GM12872 (cell line): Measurements from ENCODE around the gene IFI6.

Source experiments
- TF ChIP-seq, protein P1 (sequence below): IDR thresholded peaks from 3 replicates; pipeline ENCODE4 v1.5.1; 2011; ENCODE audit warnings: low read depth, mild to moderate bottlenecking, low read length, moderate library complexity; ENCODE audit not compliant: insufficient read depth

IFI6 gene

DNA sequence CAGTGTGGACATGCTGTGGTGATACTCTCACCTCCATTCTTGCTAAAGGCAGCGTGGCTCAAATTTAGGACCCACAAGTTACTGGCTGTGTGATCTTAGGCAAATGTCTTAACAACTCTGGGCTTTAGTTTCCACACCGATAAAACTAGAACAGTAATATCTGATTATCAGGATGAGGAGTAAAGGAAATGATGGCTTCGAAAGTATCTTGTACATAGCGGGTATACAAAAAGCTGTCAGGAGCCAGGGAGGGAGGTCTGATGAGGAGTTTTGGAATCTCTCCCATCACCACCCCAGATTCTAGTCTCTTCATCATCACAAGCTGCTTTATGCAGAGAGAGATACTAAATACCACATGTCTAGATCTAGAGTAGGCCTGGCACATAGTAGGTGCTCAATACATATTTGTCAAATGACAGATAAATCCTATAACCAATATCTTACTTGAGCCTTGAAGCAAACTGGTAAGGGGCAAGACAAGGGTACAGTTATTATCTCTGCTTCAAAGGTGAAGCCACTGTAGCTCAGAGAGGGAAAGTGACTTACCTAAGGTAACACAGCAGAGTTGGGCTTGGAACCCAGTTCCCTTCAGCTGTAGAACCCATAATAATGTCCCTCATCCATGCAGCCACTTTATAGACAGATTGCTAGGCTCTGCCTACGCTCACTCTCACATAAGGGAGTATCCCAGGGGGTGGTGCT is 27.5 kb downstream of the IFI6 start:
- TF ChIP-seq, protein P1, sequence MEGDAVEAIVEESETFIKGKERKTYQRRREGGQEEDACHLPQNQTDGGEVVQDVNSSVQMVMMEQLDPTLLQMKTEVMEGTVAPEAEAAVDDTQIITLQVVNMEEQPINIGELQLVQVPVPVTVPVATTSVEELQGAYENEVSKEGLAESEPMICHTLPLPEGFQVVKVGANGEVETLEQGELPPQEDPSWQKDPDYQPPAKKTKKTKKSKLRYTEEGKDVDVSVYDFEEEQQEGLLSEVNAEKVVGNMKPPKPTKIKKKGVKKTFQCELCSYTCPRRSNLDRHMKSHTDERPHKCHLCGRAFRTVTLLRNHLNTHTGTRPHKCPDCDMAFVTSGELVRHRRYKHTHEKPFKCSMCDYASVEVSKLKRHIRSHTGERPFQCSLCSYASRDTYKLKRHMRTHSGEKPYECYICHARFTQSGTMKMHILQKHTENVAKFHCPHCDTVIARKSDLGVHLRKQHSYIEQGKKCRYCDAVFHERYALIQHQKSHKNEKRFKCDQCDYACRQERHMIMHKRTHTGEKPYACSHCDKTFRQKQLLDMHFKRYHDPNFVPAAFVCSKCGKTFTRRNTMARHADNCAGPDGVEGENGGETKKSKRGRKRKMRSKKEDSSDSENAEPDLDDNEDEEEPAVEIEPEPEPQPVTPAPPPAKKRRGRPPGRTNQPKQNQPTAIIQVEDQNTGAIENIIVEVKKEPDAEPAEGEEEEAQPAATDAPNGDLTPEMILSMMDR = no peak

- TF ChIP-seq, protein P1 = peak; percentile 96
These were observed 28.2 kb downstream of the IFI6 start for GRCh38 chr1:27643600-27644368.

- TF ChIP-seq, protein P1 = no peak
These were observed 33.2 kb downstream of the IFI6 start for GRCh38 chr1:27638805-27639204.

GRCh38 chr1:27638047-27638734 is 33.8 kb downstream of the IFI6 start:
- TF ChIP-seq, protein P1 = no peak

DNA sequence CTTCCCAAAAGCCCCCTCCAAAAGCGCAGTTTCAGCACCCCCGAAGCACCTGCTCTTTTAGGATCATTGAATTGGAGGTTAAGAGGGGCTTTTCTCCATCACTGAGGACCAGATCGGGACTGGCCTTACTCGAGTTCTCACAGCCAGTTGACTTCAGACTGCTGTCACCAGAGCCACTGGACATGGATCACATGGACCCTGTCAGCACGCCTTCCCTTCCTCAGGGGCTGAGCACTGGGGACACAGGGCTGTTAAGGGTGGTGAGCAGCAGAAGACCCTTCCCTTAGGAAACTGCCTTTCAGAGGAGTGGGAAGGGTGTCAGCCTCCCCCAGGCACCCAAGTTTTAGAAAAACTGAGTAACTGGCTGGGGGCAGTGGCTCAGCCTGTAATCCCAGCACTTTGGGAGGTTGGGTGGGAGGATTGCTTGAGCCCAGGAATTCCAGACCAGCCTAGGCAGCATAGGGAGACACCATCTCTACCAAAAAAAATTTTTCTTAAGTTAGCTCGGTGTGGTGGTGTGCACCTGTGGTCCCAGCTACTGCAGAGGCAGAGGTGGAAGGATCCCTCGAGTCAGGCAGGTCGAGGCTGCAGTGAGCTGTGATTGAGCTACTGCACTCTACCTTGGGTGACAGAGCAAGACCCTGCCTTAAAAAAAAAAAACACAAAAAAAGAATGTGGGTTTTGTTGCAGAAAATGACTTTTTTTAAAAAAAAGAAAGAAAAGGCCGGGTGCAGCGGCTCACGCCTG is 36.4 kb downstream of the IFI6 start:
- TF ChIP-seq, protein P1 = no peak

GRCh38 chr1:27634985-27635367 is 37.0 kb downstream of the IFI6 start, which contains the start of gene FGR:
TSS of gene FGR (minus strand) at chr1:27635185. CDS start at chr1:27623916, 11,269 bp downstream.
- TF ChIP-seq, protein P1 = no peak
